NOMO-1 (cell line): ENCODE measurements around the gene ATG101.
A peak's percentile ranks its signal among the peaks of the same experiment; 100 is the strongest.

ENCODE experiments used
- DNase-seq, 2 experiments: peaks; one replicate each; lab custom pipeline; 2025; ENCODE audit not compliant: unreplicated experiment in 2 of 2; lab: John Stamatoyannopoulos, UW

Gene ATG101

DNA sequence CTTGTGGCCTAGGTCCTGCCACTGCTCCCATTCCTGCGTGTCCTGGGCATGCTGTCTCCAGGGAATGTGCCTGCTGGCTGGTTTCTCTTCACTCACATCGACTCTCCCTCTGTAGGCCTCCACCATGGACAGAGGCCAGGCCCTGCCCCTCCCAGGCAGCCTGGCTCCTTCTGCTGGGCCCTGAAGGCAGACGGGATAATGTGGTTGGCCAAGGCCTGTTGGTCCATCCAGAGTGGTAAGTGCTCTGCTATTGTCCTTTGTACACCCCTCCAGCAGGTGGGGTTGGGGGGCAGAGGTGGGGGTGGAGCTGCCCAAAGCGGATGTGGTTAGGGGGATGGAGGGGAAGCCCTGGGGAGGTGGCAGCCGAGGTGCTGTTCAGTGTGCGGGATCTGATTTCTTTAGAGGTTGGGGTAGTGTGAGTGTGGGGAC lies 28.1 kb upstream of the ATG101 start:
- no peak for DNase-seq

DNA sequence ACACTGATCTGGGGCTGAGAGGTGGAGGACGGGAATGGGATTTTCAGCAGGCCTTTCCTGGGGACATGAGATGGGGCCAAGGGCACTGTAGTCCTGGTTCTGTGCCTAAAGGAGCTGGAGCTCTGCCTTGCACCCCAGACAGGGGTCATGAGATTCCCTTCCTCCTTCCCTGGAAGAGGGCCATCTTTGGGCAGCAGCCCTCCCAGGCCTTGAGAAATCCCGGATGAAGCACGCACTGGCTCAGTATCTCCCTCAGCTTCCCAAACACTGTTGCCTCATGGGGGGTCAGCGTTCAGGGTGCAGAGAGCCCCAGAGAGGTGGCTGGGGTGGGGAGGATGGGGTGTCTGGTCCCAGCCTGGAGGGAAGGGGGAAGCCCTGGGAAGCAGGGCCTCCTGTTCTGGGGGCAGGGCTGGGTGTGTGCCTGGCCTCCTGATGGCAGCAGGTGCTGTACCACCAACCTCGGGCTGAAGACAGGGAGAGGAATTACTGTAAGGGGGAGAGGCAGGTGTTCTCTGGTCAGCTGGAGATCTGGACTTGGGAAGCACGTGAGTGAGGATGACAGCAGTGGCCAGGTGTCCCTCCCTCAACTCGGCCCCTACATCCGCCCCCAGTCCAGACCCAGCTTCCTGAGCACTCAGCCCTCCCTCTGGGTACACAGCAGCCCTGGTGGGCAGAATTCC lies 26.9 kb upstream of the ATG101 start:
- DNase-seq: no peak

DNA sequence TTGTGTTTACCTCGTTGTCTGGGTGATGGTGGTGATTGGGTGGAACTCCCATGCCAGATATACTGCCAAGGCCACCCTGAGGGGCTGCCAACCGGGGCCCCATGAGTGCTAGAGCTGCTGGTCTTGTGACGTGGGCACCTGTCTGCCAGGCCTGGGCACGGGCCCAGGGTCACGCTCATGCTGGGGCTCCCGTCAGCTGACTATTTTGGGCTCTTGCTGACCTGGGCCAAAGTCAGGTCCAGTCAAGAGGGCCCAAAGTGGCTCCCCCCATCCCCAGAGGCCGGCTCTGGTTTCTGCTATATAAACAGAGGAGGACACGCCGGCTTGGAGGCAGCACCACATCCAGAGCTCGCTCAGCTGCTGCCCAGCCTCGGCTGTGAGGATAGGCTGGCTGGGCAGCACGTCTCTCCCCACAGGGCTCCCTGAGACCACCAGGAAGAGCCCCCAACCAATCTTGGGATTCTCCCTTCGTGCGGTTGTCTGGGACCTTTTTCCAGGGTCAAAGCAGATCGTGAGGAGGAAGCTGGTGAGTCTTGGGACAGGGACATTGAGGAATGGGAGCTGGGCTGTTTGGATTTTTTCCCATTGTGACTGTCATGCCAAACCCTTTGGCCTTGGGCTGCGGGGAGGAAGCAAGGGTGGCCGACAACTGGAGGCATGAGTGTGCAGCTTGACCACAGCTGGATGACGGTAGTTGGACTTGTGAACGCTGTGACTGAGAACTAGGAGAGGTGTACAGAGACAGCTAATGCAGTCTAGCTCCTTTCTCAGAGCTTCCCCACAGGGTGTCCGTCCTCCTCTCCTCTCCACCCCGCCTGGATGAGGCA lies 26.2 kb upstream of the ATG101 start:
- DNase-seq: no peak

DNA sequence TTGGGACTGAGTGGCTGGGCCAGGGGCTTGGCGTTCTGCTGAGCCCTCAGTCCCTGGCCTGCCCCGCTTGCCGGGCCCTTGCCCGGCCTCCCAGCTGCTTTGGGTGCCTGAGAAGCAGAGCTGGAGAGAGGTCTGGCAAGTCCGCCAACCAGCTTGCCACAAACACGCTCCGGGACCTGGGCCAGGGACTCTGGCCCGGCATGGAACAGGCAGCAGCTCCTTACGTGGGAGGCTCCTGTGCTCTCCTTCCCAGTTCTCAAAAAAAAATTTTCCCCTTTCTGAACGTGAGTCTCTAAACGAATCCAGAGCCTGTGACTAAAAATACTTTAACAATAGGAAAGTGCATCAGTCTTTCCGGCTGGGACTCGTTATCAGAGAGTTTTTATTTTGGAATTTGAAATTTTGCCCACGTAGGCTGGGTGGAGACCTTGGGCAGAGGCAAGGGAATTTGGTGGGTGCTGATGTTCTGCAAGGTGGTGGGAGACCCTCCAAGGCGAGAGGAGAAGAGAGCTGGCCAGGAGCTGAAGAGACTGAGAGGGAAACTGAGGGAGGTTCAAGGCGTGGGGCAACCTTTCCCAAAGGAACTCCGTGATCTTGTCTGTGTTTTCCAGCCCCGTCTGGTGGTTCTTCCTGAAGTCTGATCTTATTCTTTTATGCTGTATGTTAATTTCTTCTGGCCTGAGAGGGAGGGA lies 25.3 kb upstream of the ATG101 start:
- no peak for DNase-seq

GRCh38 chr12:52045794-52046199 lies 24.0 kb upstream of the ATG101 start:
- DNase-seq: peak; percentile 62 to 63

- DNase-seq: no peak
Observed at GRCh38 chr12:52046859-52047258, 22.9 kb upstream of the ATG101 start.

- no peak for DNase-seq
Observed at GRCh38 chr12:52049286-52049685, 20.5 kb upstream of the ATG101 start.

DNA sequence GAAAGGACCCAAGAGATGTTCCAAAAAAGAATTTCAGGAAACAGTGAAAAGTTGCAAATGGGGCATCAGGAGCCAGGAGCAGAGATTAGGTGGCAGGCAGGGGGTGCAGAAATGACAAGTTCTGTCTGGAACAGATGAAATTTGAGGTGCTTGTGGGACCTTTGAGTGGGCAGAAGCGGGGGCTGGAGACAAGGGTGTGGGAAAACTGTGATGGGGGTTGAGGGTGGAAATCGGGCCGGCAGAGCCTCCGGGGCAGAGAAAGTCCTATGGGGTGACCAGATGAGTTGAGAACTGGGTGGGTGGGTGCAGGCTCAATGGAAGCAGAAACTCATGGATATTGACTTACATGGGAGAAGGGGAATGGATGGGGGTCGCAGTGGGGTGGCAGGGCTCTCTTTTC lies 20.1 kb upstream of the ATG101 start:
- no peak for DNase-seq

- DNase-seq: peak in 1 of 2 experiments; percentile 39
Observed at GRCh38 chr12:52050116-52050757, 19.5 kb upstream of the ATG101 start.

DNA sequence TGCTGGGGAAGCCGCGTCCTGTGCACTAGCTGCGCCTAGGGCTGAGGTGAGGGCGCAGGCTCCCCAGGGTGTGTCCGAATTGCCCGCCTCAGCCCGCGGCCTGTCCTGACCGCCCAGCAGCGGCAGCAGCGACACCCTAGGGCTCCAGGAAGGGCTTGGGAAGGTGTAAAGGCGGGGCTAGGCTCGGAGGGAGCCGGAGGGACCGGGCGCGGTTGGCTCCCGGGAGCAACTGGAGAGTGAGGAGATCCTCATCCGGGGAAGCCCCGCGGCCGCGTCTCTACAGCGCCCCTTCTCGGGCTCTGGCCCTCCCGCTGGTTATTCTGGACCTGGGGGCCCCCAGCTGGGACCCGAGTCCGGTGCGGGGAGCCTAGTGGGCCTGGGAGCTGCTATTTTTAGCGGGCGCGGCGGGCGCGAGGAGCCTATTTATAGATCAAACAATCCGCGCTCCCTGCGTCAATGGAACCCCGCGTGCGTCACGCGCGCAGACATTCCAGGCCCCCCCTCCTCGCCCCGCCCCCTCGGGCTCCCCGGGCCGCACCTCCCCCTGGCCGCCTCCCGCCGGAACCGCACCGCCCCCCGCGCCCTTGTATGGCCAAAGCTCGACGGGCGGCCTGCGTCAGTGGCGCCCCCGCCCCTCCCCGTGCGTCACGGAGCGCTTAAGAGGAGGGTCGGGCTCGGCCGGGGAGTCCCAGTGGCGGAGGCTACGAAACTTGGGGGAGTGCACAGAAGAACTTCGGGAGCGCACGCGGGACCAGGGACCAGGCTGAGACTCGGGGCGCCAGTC lies 18.8 kb upstream of the ATG101 start, which contains the start of gene NR4A1:
Gene NR4A1, plus strand, starts transcription at position 685 of the 784 bp plus-strand sequence. CDS start 2,887 bp downstream, outside the sequence.
- peak; percentile 72 to 92 for DNase-seq

GRCh38 chr12:52052468-52053186 lies 17.2 kb upstream of the ATG101 start:
- no peak for DNase-seq

GRCh38 chr12:52053536-52054209 lies 16.1 kb upstream of the ATG101 start:
- no peak for DNase-seq

DNA sequence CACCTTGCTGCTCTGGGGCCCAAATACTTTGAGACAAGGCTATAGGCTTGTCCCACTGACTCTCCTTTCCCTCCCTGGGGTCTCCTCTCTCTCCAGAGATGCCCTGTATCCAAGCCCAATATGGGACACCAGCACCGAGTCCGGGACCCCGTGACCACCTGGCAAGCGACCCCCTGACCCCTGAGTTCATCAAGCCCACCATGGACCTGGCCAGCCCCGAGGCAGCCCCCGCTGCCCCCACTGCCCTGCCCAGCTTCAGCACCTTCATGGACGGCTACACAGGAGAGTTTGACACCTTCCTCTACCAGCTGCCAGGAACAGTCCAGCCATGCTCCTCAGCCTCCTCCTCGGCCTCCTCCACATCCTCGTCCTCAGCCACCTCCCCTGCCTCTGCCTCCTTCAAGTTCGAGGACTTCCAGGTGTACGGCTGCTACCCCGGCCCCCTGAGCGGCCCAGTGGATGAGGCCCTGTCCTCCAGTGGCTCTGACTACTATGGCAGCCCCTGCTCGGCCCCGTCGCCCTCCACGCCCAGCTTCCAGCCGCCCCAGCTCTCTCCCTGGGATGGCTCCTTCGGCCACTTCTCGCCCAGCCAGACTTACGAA lies 15.4 kb upstream of the ATG101 start:
- DNase-seq: no peak

DNA sequence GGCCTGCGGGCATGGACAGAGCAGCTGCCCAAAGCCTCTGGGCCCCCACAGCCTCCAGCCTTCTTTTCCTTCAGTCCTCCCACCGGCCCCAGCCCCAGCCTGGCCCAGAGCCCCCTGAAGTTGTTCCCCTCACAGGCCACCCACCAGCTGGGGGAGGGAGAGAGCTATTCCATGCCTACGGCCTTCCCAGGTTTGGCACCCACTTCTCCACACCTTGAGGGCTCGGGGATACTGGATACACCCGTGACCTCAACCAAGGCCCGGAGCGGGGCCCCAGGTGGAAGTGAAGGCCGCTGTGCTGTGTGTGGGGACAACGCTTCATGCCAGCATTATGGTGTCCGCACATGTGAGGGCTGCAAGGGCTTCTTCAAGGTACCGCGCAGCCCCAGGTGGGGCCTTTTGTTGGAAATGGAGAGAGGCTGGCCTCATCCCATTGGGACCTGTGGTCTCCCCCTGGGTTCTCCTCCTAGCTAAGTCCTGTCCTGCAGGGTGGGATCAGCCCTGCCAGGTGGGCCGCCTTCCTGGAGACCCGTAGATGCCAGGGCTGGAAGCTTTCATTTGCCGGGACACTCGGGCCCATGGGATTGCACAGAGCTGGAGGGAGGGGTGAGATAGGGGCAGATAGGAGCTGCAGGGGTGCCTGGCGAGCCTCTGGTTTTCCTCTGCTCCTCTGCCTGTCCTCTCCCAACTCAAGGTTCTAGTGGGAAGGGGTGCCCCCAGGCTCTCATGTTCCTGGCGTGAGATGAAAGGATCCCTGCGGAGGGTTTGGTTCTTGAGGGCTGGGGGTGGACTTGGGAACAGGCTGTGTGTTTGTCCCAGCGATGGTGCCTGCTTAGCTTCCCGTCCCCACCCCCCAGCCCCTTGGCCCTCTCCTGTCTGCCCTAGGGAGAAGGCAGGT lies 14.7 kb upstream of the ATG101 start:
- DNase-seq: no peak

- no peak for DNase-seq
Observed at GRCh38 chr12:52055731-52056711, 13.8 kb upstream of the ATG101 start.
